GM04503 (cell line): ENCODE measurements around the gene NUDT5.
"Not testable (repeated sequence)": the region's sequence is repeated elsewhere in the genome, so short reads cannot be mapped to it uniquely, and the experiment has no call there.

ENCODE experiments used
- DNase-seq: peaks from one replicate; pipeline ENCODE4 v3.0.0-alpha.2; 2012; ENCODE audit warnings: low read depth

The NUDT5 gene

GRCh38 chr10:12205082-12205481 is 9.4 kb upstream of the NUDT5 start:
- DNase-seq: no peak

- DNase-seq: no peak
These were observed 6.5 kb upstream of the NUDT5 start for GRCh38 chr10:12202226-12202625.

- DNase-seq: no peak
These were observed 5.9 kb upstream of the NUDT5 start for GRCh38 chr10:12201543-12201942.

GRCh38 chr10:12200850-12201249 is 5.2 kb upstream of the NUDT5 start:
- no peak for DNase-seq

- no peak for DNase-seq
These were observed 2.5 kb upstream of the NUDT5 start for GRCh38 chr10:12198156-12198555.

DNA sequence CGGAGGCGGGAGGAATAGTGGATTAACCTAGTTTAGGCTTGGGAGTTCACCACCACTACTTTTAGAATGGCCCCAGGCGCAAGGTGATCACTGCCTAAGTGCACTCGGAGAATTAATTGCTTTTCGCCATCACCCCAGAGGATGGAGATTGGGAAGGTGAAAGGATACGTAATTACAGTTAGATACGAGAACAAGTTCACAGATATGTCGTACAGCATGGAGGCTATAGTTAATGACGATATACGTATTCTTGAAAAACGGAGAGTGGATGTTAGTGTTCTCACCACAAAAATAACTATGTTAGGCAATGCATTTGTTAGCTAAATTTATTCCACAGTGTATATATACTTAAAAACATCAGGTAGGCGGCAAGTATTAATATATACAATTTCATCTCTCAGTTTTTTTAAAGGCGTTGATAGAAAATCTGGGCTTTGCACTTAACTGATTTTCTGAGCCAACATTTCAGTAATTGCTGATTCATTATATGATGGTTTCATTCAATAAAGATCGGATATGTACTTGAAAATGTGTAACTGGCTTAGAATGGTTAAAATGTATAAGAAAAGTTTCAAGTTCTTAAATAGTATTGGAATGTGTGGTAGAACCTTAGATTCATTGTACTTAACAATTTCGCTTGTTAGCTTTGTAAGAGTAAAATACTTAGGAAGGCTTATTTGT is 980 bp upstream of the NUDT5 start:
- DNase-seq: no peak

DNA sequence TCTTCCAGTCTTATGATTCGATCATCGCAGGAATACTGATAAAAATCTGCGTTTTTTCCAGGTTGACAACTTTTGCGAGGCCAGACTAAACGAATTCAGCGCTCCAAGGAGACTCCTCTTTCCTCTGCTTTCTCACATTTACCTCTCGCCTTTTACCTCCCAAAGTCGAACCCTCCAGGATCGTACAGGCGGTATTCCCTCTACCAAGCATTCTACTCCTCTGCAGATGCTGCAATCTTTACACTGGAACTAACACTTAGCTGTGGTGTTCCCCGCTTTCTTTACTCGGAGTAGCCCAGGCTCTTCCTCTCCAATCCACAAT is 449 bp downstream of the NUDT5 start:
- DNase-seq: no peak

DNA sequence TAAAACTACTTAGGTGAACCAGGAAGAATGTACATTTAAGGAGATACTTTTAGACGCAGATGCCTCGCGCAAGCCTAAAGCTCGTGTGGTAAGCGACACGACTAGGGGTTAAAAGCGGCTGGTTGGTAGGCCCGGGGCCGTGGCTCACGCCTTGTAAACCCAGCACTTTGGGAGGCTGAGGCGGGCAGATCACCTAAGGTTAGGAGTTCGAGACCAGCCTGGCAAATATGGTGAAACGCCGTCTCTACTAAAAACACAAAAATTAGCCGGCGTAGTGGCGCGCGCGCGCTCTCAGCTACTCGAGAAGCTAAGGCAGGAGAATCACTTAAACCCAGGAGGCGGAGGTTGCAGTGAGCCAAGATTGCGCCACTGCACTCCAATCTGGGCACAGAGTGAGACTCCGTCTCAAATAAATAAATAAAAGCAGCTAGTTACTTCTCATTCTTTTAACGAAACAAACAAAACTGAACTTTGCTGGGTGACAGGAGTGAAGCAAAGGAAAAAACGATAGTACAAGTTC is 879 bp downstream of the NUDT5 start:
- no peak for DNase-seq

- DNase-seq: no peak
These were observed 2.5 kb downstream of the NUDT5 start for GRCh38 chr10:12193193-12193592.

- no peak for DNase-seq
These were observed 4.0 kb downstream of the NUDT5 start for GRCh38 chr10:12191715-12192114.

GRCh38 chr10:12189426-12189825 is 6.3 kb downstream of the NUDT5 start:
- no peak for DNase-seq

DNA sequence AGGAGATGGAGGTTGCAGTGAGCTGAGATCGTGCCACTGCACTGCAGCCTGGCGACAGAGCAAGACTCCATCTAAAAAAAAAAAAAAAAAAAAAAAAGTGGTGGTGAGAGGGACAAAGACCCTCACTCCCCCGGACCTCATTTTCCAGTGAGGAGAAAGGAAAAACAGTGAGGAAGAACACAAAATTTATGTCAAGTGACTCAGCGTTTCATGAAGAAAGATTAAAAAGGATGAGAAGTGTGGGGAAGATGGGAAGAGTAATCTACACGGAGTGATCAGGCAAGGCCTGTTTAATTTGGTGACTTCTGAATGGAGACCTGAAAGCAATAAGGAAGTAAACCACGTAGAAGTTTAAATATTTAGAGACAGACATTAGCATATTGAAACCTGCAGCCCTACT is 7.0 kb downstream of the NUDT5 start:
- no peak for DNase-seq

DNA sequence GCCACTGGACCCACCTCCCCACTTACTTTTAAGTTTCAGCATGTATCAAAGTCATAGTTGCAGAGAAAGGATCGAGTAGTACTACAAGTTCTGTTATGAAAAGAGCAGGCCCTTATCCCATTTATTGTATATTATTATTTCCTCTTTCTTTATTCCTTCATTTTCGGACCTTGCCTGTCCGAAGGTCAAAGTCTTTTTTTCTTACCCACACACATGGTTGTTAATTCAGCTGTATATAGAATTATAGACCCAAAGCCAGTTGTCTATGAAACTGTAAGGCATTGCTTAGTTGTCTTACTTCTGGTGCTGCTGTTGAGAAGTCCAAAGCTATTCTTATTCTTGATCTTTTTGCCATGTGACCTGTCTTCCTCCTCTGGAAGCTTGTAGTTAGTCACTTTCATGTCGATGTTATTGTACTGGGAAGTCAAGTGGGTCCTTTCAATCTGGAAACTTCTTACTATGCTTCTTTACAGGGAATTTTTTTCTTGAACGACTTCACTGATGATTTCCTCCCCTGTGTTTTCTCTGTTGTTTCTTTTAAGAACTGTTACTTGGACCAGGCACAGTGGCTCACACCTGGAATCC is 8.3 kb downstream of the NUDT5 start:
- DNase-seq: no peak

GRCh38 chr10:12186323-12186722 is 9.4 kb downstream of the NUDT5 start:
- DNase-seq: no peak

- DNase-seq: no peak
These were observed 11.5 kb downstream of the NUDT5 start for GRCh38 chr10:12184165-12184564.

DNA sequence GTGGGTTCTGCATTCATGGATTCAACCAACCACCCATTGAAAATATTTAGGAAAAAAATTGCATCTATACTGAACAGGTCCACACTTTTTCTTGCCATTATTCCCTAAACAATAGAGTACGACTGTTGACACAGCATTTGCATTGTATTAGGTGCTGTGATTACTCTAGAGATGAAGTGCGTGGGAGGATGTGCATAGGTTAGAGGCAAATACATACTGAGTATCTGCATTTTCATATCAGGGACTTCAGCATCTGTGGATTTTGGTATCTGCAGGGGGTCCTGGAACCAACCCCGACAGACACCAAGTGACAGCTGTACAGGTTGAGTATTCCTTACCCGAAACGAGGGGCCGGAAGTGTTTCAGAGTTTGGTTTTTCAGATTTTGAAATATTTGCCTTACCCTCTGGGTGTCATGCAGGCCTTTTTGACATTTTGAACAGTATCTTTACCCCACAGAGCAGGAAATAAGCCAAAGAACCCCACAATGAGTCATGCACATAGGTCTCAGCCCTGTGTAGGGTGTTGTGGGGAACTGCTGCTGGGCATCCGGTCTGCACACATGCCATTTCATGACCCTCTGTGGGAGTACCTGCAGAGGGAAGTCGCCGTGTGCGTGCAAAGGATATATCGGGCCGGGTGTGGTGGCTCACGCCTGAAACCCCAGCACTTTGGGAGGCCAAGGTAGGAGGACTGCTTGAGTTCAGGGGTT is 14.5 kb downstream of the NUDT5 start:
- no peak for DNase-seq

DNA sequence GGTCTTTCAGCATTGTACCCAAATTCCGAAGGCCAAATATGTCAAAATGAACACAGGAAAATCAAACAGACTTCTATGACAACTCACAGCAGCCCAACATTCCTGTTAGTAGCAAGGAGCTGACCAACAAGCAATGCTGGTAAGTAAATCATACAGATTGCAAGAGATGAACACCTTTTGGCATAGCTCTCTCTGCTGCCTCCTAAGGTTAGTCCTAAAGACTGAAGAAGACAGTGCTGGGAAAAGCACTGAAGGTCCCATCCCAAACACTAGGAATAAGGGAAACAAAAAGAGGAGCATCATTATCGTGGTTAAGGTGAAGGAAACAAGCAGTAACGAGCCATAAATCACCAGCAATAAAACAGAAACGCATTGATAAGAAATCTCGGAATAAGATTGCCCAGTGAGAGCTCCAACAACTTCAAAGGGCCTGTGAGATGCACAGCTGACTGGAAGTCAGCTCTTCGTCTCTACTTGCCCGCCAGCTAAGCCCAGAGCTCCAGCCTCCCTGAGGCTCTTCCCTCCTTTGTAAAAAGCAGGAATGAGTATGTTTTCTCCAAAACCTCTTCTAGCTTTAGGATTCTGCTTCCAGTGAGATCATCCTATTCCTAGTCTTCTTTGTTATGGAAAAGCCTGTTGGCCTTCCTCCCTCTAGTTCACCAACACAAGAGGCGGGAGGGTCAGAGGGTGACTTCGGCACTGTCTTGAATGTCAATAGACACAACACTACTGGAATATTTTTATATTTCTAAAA is 15.3 kb downstream of the NUDT5 start:
- DNase-seq: no peak

- no peak for DNase-seq
These were observed 16.0 kb downstream of the NUDT5 start for GRCh38 chr10:12179606-12180170.

- DNase-seq: no peak
These were observed 18.0 kb downstream of the NUDT5 start for GRCh38 chr10:12177642-12178041.

DNA sequence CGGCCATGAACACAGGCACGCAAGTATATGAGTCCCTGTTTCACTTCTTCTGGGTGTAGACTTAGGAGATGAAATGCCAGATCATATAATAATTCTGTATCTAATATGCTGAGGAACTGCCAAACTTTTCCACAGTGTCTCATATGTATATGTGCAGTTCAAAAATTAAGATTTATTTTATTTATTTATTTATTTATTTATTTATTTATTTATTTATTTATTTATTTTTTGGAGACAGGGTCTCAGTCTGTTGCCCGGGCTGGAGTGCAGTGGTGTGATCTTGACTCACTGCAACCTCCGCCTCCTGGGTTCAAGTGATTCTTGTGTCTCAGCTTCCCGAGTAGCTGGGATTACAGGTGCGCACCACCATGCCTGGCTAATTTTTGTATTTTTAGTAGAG is 24.2 kb downstream of the NUDT5 start:
- DNase-seq: not testable (repeated sequence)

DNA sequence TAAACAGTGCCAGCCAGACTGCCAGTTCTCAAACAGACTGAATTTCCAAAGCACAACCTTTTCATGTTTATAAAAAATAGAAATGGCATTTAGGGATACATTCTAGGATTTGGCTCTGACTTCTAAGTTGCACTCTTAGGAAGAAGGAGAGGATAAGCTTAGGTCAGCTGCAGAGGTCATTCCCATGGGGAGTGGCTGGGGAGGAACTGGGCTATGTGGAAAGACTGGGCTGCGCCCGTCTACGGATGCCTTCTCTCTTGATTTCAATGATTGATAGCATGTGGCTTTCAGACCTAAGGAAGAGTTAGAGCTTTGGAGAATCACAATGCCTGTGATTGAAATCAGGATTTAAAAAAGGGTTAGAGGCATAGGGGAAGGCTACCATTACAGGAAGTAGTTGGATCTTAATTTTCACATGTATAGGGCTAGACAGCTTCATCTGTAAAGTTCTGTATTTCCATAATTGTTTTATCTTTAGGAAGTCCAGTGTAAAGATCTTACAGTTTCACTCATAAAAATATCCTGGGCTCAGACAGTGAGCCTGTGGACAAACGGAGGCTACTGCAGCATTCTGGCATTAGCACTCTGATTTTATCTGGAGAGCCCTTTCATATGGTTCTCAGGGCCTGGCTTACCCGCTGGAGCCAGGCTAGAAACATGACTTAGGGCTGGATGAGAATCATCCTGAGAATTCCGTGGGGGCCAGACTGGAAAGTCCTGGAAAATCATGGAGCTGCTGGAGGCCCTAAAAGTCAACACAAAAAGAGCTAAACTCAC is 29.5 kb downstream of the NUDT5 start:
- no peak for DNase-seq

DNA sequence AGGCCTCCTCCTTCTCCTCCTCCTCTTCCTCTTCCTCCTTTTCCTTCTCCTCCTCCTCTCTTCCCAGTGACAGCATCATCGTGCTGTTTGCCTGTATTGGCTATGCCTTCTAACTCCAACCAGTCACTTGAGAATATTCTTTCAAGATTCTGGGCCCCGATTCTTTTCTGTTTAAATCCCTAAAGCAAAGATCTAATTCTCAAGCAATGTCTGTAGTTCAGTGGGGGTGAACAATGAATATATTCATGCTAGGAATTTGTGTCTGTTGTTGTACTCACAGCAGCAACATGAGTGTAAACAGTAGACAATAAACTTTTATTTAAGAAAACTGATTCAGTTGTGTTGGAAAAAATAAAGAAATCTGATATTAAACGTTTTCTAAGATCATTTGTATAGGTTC is 30.7 kb downstream of the NUDT5 start:
- DNase-seq: no peak
